H1 (cell line): Measurements from ENCODE around the gene C5. TPM values are rescaled to one million over a fixed set of nuclear protein-coding genes. Genes with fewer than 3 reads are reported as not detected.

Experiments
- CTCF ChIA-PET: fragments of 300-600 bp; sonication (Branson Sonifier 250); formaldehyde crosslinking; loops from one replicate; lab custom pipeline; 2021; ENCODE audit not compliant: partially characterized antibody; lab: Charles Lee
- POLR2A ChIA-PET: fragments of 300-600 bp; sonication (Branson Sonifier 250); formaldehyde crosslinking; loops from one replicate; lab custom pipeline; 2021; ENCODE audit warnings: inconsistent platforms; ENCODE audit not compliant: partially characterized antibody; lab: Charles Lee
- DNase-seq, 2 experiments: peaks; one replicate each; pipeline versions ENCODE4 v3.0.0 to v3.0.0-alpha.2; 2010 to 2022; ENCODE audit warnings: low spot score in 2 of 2, low read depth in 1 of 2, mixed read lengths in 1 of 2
- FAIRE-seq: peaks from 2 replicates; lab custom pipeline; 2011; peaks lifted over from hg19 to GRCh38; lab: Jason Lieb, UNC
- H2AFZ ChIP-seq: 2 replicates; pipeline ENCODE4 v1.8.1; 2012; ENCODE audit warnings: low read length, inconsistent platforms
- H2AK5ac ChIP-seq: 2 replicates; pipeline ENCODE4 v1.6.1; 2013; ENCODE audit warnings: low read depth, low read length
- H2BK120ac ChIP-seq: replicated peaks from 2 replicates; pipeline ENCODE3; 2013; ENCODE audit warnings: low read depth, low read length, inconsistent platforms
- H2BK12ac ChIP-seq: 2 replicates; pipeline ENCODE4 v1.6.1; 2013; ENCODE audit warnings: low read depth, low read length
- H2BK15ac ChIP-seq: 2 replicates; pipeline ENCODE4 v1.6.1; 2013; ENCODE audit warnings: low read length
- H2BK20ac ChIP-seq: 2 replicates; pipeline ENCODE4 v1.6.1; 2013; ENCODE audit warnings: low read length
- H2BK5ac ChIP-seq: 2 replicates; pipeline ENCODE4 v1.6.1; 2013; ENCODE audit warnings: low read depth, low read length
- H3K14ac ChIP-seq: 2 replicates; pipeline ENCODE4 v1.6.1; 2013; ENCODE audit warnings: inconsistent platforms; ENCODE audit not compliant: insufficient read length
- H3K18ac ChIP-seq: 2 replicates; pipeline ENCODE4 v1.6.1; 2013; ENCODE audit warnings: low read length; ENCODE audit errors: extremely low read depth
- H3K23ac ChIP-seq: 2 replicates; pipeline ENCODE4 v1.6.1; 2013; ENCODE audit warnings: inconsistent platforms; ENCODE audit not compliant: insufficient read length
- H3K23me2 ChIP-seq: 2 replicates; pipeline ENCODE4 v1.6.1; 2013; ENCODE audit warnings: low read depth, low read length
- H3K27ac ChIP-seq: 2 replicates; pipeline ENCODE4 v1.6.1; 2011; ENCODE audit warnings: low read depth, low read length, inconsistent platforms
- H3K27me3 ChIP-seq, 4 experiments: replicated peaks in 1 of 4; 1 replicate in 1 of 4; 2 replicates in 3 of 4; pipeline versions ENCODE4 v1.6.1 to v1.8.1; 2011 to 2013; ENCODE audit warnings: low read length in 3 of 4, mild to moderate bottlenecking in 3 of 4, inconsistent platforms in 2 of 4, mixed read lengths in 2 of 4, moderate library complexity in 1 of 4; ENCODE audit not compliant: control insufficient read depth in 3 of 4, insufficient read depth in 3 of 4; ENCODE audit errors: extremely low read depth in 1 of 4
- H3K36me3 ChIP-seq, 4 experiments: 2 replicates each; pipeline versions ENCODE4 v1.6.1 to v1.8.1; 2011 to 2013; ENCODE audit warnings: mild to moderate bottlenecking in 4 of 4, low read length in 3 of 4, moderate library complexity in 2 of 4, control low read depth in 1 of 4, inconsistent platforms in 1 of 4; ENCODE audit not compliant: insufficient read depth in 4 of 4, control insufficient read depth in 2 of 4
- H3K4ac ChIP-seq: replicated peaks from 2 replicates; pipeline ENCODE3; 2013; ENCODE audit warnings: low read length, low read depth, mixed read lengths, inconsistent platforms; ENCODE audit not compliant: insufficient read length
- H3K4me1 ChIP-seq, 4 experiments: replicated peaks in 1 of 4; 1 replicate in 1 of 4; 2 replicates in 3 of 4; pipeline versions ENCODE4 v1.6.1 to v1.8.1; 2011 to 2013; ENCODE audit warnings: low read length in 3 of 4, inconsistent platforms in 2 of 4, mixed read lengths in 1 of 4; ENCODE audit not compliant: insufficient read depth in 4 of 4, control insufficient read depth in 3 of 4
- H3K4me2 ChIP-seq, 2 experiments: 2 replicates each; pipeline versions ENCODE4 v1.6.1 to v1.8.1; 2011 to 2013; ENCODE audit warnings: low read depth in 2 of 2, low read length in 2 of 2, control low read depth in 1 of 2, inconsistent platforms in 1 of 2, mild to moderate bottlenecking in 1 of 2; ENCODE audit not compliant: insufficient read depth in 1 of 2
- H3K4me3 ChIP-seq, 4 experiments: fragments of 200-600, 300-600 bp in 1 of 4; sonication (generic), shearing (Covaris generic), sonication (Bioruptor Twin) in 1 of 4; 2 replicates each; pipeline versions ENCODE4 v1.5.1 to v1.8.1; 2011 to 2016; ENCODE audit warnings: low read length in 4 of 4, low read depth in 3 of 4, control low read depth in 2 of 4, inconsistent platforms in 2 of 4, mild to moderate bottlenecking in 2 of 4, mixed read lengths in 1 of 4, moderate library complexity in 1 of 4; ENCODE audit not compliant: insufficient read depth in 2 of 4; ENCODE audit errors: extremely low read depth in 1 of 4
- H3K56ac ChIP-seq: replicated peaks from 2 replicates; pipeline ENCODE3; 2013; ENCODE audit warnings: low read depth, mild to moderate bottlenecking, mixed read lengths, low read length, inconsistent platforms; ENCODE audit not compliant: insufficient read length
- H3K79me1 ChIP-seq: 2 replicates; pipeline ENCODE4 v1.6.1; 2013; ENCODE audit warnings: low read depth, low read length, control low read depth
- H3K79me2 ChIP-seq, 2 experiments: 2 replicates each; pipeline versions ENCODE4 v1.6.1 to v1.8.1; 2012 to 2013; ENCODE audit warnings: low read length in 2 of 2, mild to moderate bottlenecking in 2 of 2, inconsistent platforms in 1 of 2; ENCODE audit not compliant: insufficient read depth in 2 of 2, control insufficient read depth in 1 of 2
- H3K9ac ChIP-seq, 4 experiments: replicated peaks in 1 of 4; 1 replicate in 1 of 4; 2 replicates in 3 of 4; pipeline versions ENCODE4 v1.6.1 to v1.8.1; 2011 to 2013; ENCODE audit warnings: low read depth in 3 of 4, low read length in 3 of 4, control low read depth in 2 of 4, mild to moderate bottlenecking in 2 of 4, moderate library complexity in 2 of 4, inconsistent platforms in 1 of 4; ENCODE audit errors: extremely low read depth in 1 of 4
- H3K9me3 ChIP-seq, 2 experiments: 2 replicates each; pipeline versions ENCODE4 v1.6.1 to v1.8.1; 2012 to 2013; ENCODE audit warnings: mild to moderate bottlenecking in 2 of 2, moderate library complexity in 2 of 2, control low read depth in 1 of 2, inconsistent platforms in 1 of 2, low read depth in 1 of 2, low read length in 1 of 2, mixed read lengths in 1 of 2; ENCODE audit not compliant: insufficient read depth in 2 of 2
- H4K20me1 ChIP-seq, 2 experiments: replicated peaks in 1 of 2; 2 replicates each; pipeline versions ENCODE3 to v1.8.1; 2011 to 2013; ENCODE audit warnings: inconsistent platforms in 2 of 2, low read length in 2 of 2, mild to moderate bottlenecking in 1 of 2; ENCODE audit not compliant: insufficient read depth in 2 of 2, control insufficient read depth in 1 of 2
- H4K5ac ChIP-seq: 2 replicates; pipeline ENCODE4 v1.6.1; 2013; ENCODE audit warnings: low read length, low read depth, mixed read lengths, inconsistent platforms; ENCODE audit not compliant: insufficient read length
- H4K8ac ChIP-seq: 2 replicates; pipeline ENCODE4 v1.8.0; 2013; ENCODE audit warnings: mild to moderate bottlenecking, moderate library complexity, low read length, inconsistent platforms; ENCODE audit not compliant: insufficient read depth; ENCODE audit errors: extremely low read depth
- H4K91ac ChIP-seq: replicated peaks from 2 replicates; pipeline ENCODE3; 2013; ENCODE audit warnings: low read length, mixed read lengths, inconsistent platforms; ENCODE audit not compliant: insufficient read length
- BCL11A ChIP-seq, 2 experiments: IDR thresholded peaks; one replicate each; pipeline ENCODE4 v1.6.1; 2011; ENCODE audit warnings: low read depth in 2 of 2, low read length in 2 of 2, mild to moderate bottlenecking in 2 of 2
- CHD2 ChIP-seq: IDR thresholded peaks from 2 replicates; pipeline ENCODE4 v1.6.1; 2012; ENCODE audit warnings: low read length, improper control_type of control experiment
- HDAC2 ChIP-seq, 2 experiments: fragments of 300-600 bp in 1 of 2; sonication (generic) in 1 of 2; IDR thresholded peaks; 2 replicates each; pipeline ENCODE4 v1.6.1; 2011 to 2012; ENCODE audit warnings: low read depth in 2 of 2, low read length in 2 of 2, mild to moderate bottlenecking in 2 of 2, moderate library complexity in 2 of 2, borderline replicate concordance in 1 of 2, inconsistent platforms in 1 of 2
- NANOG ChIP-seq: IDR thresholded peaks from 2 replicates; pipeline ENCODE4 v1.6.1; 2011; ENCODE audit warnings: low read length, low read depth, mild to moderate bottlenecking, inconsistent platforms; ENCODE audit not compliant: insufficient read depth, poor library complexity, severe bottlenecking
- NRF1 ChIP-seq: IDR thresholded peaks from 2 replicates; pipeline ENCODE4 v1.6.1; 2011; ENCODE audit warnings: mild to moderate bottlenecking, low read depth, low read length, improper control_type of control experiment
- POLR2A ChIP-seq, 2 experiments: IDR thresholded peaks; 1 replicate in 1 of 2; 2 replicates in 1 of 2; pipeline ENCODE4 v1.6.1; 2011; ENCODE audit warnings: low read depth in 2 of 2, low read length in 2 of 2, mild to moderate bottlenecking in 2 of 2; ENCODE audit errors: control extremely low read depth in 1 of 2
- RBBP5 ChIP-seq: IDR thresholded peaks from 2 replicates; pipeline ENCODE4 v1.7.1; 2012; ENCODE audit warnings: low read depth, mild to moderate bottlenecking, inconsistent platforms, low read length, moderate library complexity, borderline replicate concordance
- RNF2 ChIP-seq: fragments of 200-900, 300-1000 bp; sonication (generic); IDR thresholded peaks from 2 replicates; pipeline ENCODE4 v1.7.1; 2016; ENCODE audit warnings: borderline replicate concordance, low read depth, mild to moderate bottlenecking, antibody characterized with exemption, low read length; ENCODE audit not compliant: poor library complexity, severe bottlenecking; ENCODE audit errors: missing control alignments
- SP4 ChIP-seq: IDR thresholded peaks from 2 replicates; pipeline ENCODE4 v1.6.1; 2012; ENCODE audit warnings: low read length, inconsistent platforms
- USF2 ChIP-seq: IDR thresholded peaks from 2 replicates; pipeline ENCODE4 v1.6.1; 2011; ENCODE audit warnings: low read length, improper control_type of control experiment
- WGBS, 2 experiments: shearing (Covaris generic) in 1 of 2; methylation state at CpG; one replicate each; pipeline versions ENCODE4 v1.1.6 to v1.1.7; 2013 to 2015; ENCODE audit warnings: low lambda C conversion rate in 2 of 2, mixed read lengths in 2 of 2, inconsistent platforms in 1 of 2, low coverage in 1 of 2, missing lambda C conversion rate in 1 of 2; ENCODE audit not compliant: insufficient replicate concordance in 2 of 2, insufficient coverage in 1 of 2, insufficient read length in 1 of 2; ENCODE audit errors: extremely low coverage in 1 of 2, missing lambda C conversion rate in 1 of 2; 5-methylcytosine and 5-hydroxymethylcytosine counted together
- polyA plus RNA-seq, 7 experiments: library from polyadenylated mRNA; depleted of rRNA in 3 of 7; stranded (reverse) in 5 of 7; unstranded in 2 of 7; fragments of >200 nt in 5 of 7; fragments of 200-250 nt in 2 of 7; gene quantifications; 1 replicate in 5 of 7; 2 replicates in 1 of 7; 4 replicates in 1 of 7; pipeline versions ENCODE4 v1.2.1 to v1.2.3, GENCODE V29; 2011 to 2013; ENCODE audit warnings: missing spikeins in 2 of 7, mixed read lengths in 2 of 7
- total RNA-seq: library from RNA; stranded (reverse); fragmentation: NEBNext Ultra II Directional; extraction: Animal tissue kit (Norgen Biotek cat#: 25700); gene quantifications from 2 replicates; pipeline ENCODE4 v1.2.1, GENCODE V29; 2021

The C5 gene
- total and polyA plus RNA-seq, 2 of the 8 experiments (the other 6 are each of a cell fraction or from before 2014, with no cell fraction given) = 0.24 to 0.35 TPM

GRCh38 chr9:120960001-120960400 lies 90.1 kb downstream of the C5 start:
- Histone ChIP-seq H3K79me1 (no peaks in the 10 kb centered on the region), H3K23ac (no peak overlapping the region), H2BK12ac (no peak overlapping the region), H3K23me2 (no peaks in the 10 kb centered on the region), H3K36me3 (no peaks in the 10 kb centered on the region), H3K9me3 (no peaks in the 10 kb centered on the region), H2BK15ac (no peak overlapping the region), H2AFZ (no peak overlapping the region), H3K79me2 (no peaks in the 10 kb centered on the region), H3K18ac (no peak overlapping the region), H3K4ac (no peak overlapping the region), H4K5ac (no peak overlapping the region), H2BK20ac (no peak overlapping the region), H4K91ac (no peak overlapping the region), H3K4me3 (no peak overlapping the region), H3K4me1 (peaks cover 0 to 3% (median 2%) of the 10 kb centered on the region in 4 experiments; a peak in 2 of 7 replicates), H3K9ac (no peak overlapping the region), H2BK120ac (no peak overlapping the region), H4K8ac (no peak overlapping the region), H3K14ac (no peak overlapping the region), H3K56ac (no peak overlapping the region), H2BK5ac (no peak overlapping the region), H3K27ac (no peak overlapping the region), H2AK5ac (no peak overlapping the region), H3K27me3 (no peaks in the 10 kb centered on the region), H3K4me2 (no peak overlapping the region), H4K20me1 (no peaks in the 10 kb centered on the region)
- WGBS, 2 experiments = 85% methylated on average over 1 of the region's 1 CpG; no CpG with 5 or more reads in 1 of the 2 experiments
- ChIA-PET CTCF (interaction anchor here (0.6 to 1.3 kb wide), 7 partner anchors 9 to 698 kb away, joined by 3 to 5 read pairs (median 3); no protein-coding TSS in a partner anchor), POLR2A (interaction anchor here (0.9 kb wide), 1 partner anchor 117 kb away, joined by 3 read pairs; no protein-coding TSS in a partner anchor)
- no peak for TF ChIP-seq NRF1
- TF ChIP-seq SP4 = no peak
- TF ChIP-seq USF2 = no peak
- no peak for TF ChIP-seq HDAC2 (IDR thresholded peaks at IDR 0.05; ENCODE audit: borderline replicate concordance in 1 of 2, low read depth in 2 of 2, low read length in 2 of 2)
- TF ChIP-seq CHD2 = no peak
- no peak for TF ChIP-seq POLR2A (IDR thresholded peaks at IDR 0.05; ENCODE audit: control extremely low read depth in 1 of 2, low read depth in 2 of 2, low read length in 2 of 2)
- no peak for TF ChIP-seq RNF2
- no peak for TF ChIP-seq RBBP5
- no peak for TF ChIP-seq NANOG
- TF ChIP-seq BCL11A (IDR thresholded peaks at IDR 0.05; ENCODE audit: low read depth in 2 of 2, low read length in 2 of 2) = no peak
- DNase-seq (no peak), FAIRE-seq (no peak)
